ENCODE results near the gene SDK1.

SDK1 gene

GRCh38 chr7:3463696-3464095, 162.6 kb downstream of the SDK1 start:
- no peak for DNase-seq (ENCODE audit: low read depth)
- no peak overlapping the region for H3K4me3 ChIP-seq (ENCODE audit: low read length)
- TF ChIP-seq CTCF (IDR thresholded peaks at IDR 0.05; ENCODE audit: insufficient read depth, low read depth, low read length, missing control alignments): no peak

- H3K4me3 ChIP-seq (ENCODE audit: low read length): no peak overlapping the region
- no peak for TF ChIP-seq CTCF (IDR thresholded peaks at IDR 0.05; ENCODE audit: insufficient read depth, low read depth, low read length, missing control alignments)
- DNase-seq (ENCODE audit: low read depth): no peak
These were observed 164.0 kb downstream of the SDK1 start for GRCh38 chr7:3464900-3465622.

- no peak for DNase-seq (ENCODE audit: low read depth)
- no peak for TF ChIP-seq CTCF (IDR thresholded peaks at IDR 0.05; ENCODE audit: insufficient read depth, low read depth, low read length, missing control alignments)
- no peak overlapping the region for H3K4me3 ChIP-seq (ENCODE audit: low read length)
These were observed 165.2 kb downstream of the SDK1 start for GRCh38 chr7:3466261-3466660.

- no peak overlapping the region for H3K4me3 ChIP-seq (ENCODE audit: low read length)
- no peak for DNase-seq (ENCODE audit: low read depth)
- TF ChIP-seq CTCF (IDR thresholded peaks at IDR 0.05; ENCODE audit: insufficient read depth, low read depth, low read length, missing control alignments): no peak
These were observed 168.6 kb downstream of the SDK1 start for GRCh38 chr7:3469641-3470040.

- DNase-seq (ENCODE audit: low read depth): no peak
- H3K4me3 ChIP-seq (ENCODE audit: low read length): no peak overlapping the region
- no peak for TF ChIP-seq CTCF (IDR thresholded peaks at IDR 0.05; ENCODE audit: insufficient read depth, low read depth, low read length, missing control alignments)
These were observed 179.1 kb downstream of the SDK1 start for GRCh38 chr7:3480197-3480596.

GRCh38 chr7:3481435-3481834, 180.4 kb downstream of the SDK1 start:
- TF ChIP-seq CTCF (IDR thresholded peaks at IDR 0.05; ENCODE audit: insufficient read depth, low read depth, low read length, missing control alignments): no peak

More at GRCh38 chr7:3481435-3481834, 180.4 kb downstream of the SDK1 start:
- no peak overlapping the region for H3K4me3 ChIP-seq (ENCODE audit: low read length)
- DNase-seq (ENCODE audit: low read depth): no peak
